Measurements from ENCODE around the gene CLIC5. TPM values are rescaled to one million over a fixed set of nuclear protein-coding genes. Genes with fewer than 3 reads are reported as not detected.

Gene CLIC5
- total RNA-seq, 1 experiment from 2014 or later: 0.05 TPM

DNA sequence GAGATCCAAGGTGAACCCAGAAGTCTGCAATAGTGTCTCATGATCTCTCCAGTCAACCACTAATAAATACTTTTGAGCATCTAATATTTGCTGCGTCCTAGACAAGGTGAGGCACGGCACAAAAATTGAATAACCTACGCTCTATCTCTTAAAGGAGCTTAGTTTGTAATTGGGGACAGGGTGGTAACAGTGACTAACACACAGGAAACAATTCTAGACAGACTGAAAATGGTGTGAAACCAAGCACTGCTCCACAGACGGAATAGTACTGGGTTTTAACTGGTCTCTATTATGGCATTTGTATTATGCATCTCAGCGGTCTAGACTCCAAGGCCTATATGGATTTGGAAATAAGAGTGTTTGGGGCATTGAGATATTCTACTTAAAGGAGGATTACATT, 120.1 kb downstream of the CLIC5 start:
- H3K36me3 ChIP-seq (ENCODE audit: control insufficient read depth, insufficient read depth, low read length): no peaks in the 10 kb centered on the region
- no peaks in the 10 kb centered on the region for H3K9me3 ChIP-seq (ENCODE audit: control insufficient read depth, insufficient read depth, low read depth, low read length)
- ATAC-seq: no peak
- intact Hi-C loops (cut with micrococcal nuclease; ENCODE audit: unreplicated experiment) (no loop called here), in situ Hi-C loops (cut with HindIII; ENCODE audit: low pct_unique_long_range_greater_than_20kb, low sequenced_read_pairs) (no loop called here)
- POLR2A ChIA-PET: no interaction called here
- TF ChIP-seq TCF7L2 (IDR thresholded peaks at IDR 0.05; ENCODE audit: low read depth, low read length): no peak
- no peak for TF ChIP-seq POLR2AphosphoS5 (IDR thresholded peaks at IDR 0.05; ENCODE audit: low read depth, low read length)
- TF ChIP-seq, protein P1, sequence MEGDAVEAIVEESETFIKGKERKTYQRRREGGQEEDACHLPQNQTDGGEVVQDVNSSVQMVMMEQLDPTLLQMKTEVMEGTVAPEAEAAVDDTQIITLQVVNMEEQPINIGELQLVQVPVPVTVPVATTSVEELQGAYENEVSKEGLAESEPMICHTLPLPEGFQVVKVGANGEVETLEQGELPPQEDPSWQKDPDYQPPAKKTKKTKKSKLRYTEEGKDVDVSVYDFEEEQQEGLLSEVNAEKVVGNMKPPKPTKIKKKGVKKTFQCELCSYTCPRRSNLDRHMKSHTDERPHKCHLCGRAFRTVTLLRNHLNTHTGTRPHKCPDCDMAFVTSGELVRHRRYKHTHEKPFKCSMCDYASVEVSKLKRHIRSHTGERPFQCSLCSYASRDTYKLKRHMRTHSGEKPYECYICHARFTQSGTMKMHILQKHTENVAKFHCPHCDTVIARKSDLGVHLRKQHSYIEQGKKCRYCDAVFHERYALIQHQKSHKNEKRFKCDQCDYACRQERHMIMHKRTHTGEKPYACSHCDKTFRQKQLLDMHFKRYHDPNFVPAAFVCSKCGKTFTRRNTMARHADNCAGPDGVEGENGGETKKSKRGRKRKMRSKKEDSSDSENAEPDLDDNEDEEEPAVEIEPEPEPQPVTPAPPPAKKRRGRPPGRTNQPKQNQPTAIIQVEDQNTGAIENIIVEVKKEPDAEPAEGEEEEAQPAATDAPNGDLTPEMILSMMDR (IDR thresholded peaks at IDR 0.05): no peak
- TF ChIP-seq, protein P2, sequence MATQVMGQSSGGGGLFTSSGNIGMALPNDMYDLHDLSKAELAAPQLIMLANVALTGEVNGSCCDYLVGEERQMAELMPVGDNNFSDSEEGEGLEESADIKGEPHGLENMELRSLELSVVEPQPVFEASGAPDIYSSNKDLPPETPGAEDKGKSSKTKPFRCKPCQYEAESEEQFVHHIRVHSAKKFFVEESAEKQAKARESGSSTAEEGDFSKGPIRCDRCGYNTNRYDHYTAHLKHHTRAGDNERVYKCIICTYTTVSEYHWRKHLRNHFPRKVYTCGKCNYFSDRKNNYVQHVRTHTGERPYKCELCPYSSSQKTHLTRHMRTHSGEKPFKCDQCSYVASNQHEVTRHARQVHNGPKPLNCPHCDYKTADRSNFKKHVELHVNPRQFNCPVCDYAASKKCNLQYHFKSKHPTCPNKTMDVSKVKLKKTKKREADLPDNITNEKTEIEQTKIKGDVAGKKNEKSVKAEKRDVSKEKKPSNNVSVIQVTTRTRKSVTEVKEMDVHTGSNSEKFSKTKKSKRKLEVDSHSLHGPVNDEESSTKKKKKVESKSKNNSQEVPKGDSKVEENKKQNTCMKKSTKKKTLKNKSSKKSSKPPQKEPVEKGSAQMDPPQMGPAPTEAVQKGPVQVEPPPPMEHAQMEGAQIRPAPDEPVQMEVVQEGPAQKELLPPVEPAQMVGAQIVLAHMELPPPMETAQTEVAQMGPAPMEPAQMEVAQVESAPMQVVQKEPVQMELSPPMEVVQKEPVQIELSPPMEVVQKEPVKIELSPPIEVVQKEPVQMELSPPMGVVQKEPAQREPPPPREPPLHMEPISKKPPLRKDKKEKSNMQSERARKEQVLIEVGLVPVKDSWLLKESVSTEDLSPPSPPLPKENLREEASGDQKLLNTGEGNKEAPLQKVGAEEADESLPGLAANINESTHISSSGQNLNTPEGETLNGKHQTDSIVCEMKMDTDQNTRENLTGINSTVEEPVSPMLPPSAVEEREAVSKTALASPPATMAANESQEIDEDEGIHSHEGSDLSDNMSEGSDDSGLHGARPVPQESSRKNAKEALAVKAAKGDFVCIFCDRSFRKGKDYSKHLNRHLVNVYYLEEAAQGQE (IDR thresholded peaks at IDR 0.05; ENCODE audit: insufficient read depth in 1 of 2, low read depth in 2 of 2, low read length in 1 of 2): no peak
- TF ChIP-seq SIN3A (IDR thresholded peaks at IDR 0.05; ENCODE audit: borderline replicate concordance, insufficient read depth, low read depth, low read length): no peak
- CTCF ChIA-PET: no interaction called here
- no TSS peak for BruUV-seq (replicated peaks)
- no peak for DNase-seq (ENCODE audit: low read depth, low spot score)
- no peak overlapping the region for H3K27ac ChIP-seq (ENCODE audit: low read length)
- no peaks in the 10 kb centered on the region; the same call in 1 of the 2 replicates for H3K27me3 ChIP-seq (ENCODE audit: control insufficient read depth, insufficient read depth, low read length)
- no peak overlapping the region for H3K4me3 ChIP-seq (ENCODE audit: low read depth in 2 of 2, low read length in 2 of 2)
- H3K4me1 ChIP-seq (ENCODE audit: control insufficient read depth, insufficient read depth, low read length): no peaks in the 10 kb centered on the region

DNA sequence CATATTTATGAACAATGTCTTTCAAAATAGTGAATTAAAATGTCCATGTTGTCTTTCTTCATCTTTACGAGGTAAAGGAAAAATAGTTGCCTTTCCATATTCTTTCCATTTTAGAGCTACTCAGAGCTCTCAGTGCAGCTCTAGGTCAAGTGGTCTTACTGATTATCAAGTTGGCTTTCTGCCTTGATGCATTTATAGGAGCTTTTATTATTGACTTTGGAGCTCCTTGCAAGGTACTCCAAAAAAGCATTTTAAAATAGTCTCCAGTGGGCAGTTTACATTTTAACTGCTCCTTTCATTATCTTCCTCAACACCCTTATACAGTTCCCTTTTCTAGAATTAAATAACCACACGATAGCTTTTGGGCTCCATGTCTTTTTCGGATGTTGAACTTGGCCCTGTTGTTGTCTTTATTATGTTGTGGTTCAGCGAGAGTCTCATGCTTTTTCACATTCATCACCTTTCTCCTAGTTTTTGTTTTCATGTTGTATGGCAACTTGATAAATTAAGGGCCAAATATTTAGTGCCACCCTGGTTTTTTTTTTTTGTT, 122.9 kb downstream of the CLIC5 start:
- no peak for ATAC-seq
- TF ChIP-seq SIN3A (IDR thresholded peaks at IDR 0.05; ENCODE audit: borderline replicate concordance, insufficient read depth, low read depth, low read length) (no peak), TCF7L2 (IDR thresholded peaks at IDR 0.05; ENCODE audit: low read depth, low read length) (no peak), POLR2AphosphoS5 (IDR thresholded peaks at IDR 0.05; ENCODE audit: low read depth, low read length) (no peak)
- TF ChIP-seq, protein P2 (IDR thresholded peaks at IDR 0.05; ENCODE audit: insufficient read depth in 1 of 2, low read depth in 2 of 2, low read length in 1 of 2): no peak
- TF ChIP-seq, protein P1 (IDR thresholded peaks at IDR 0.05): no peak
- no peak overlapping the region for H3K27ac ChIP-seq (ENCODE audit: low read length)
- no TSS peak for BruUV-seq (replicated peaks)
- no peak overlapping the region for H3K4me3 ChIP-seq (ENCODE audit: low read depth in 2 of 2, low read length in 2 of 2)
- no peaks in the 10 kb centered on the region for H3K4me1 ChIP-seq (ENCODE audit: control insufficient read depth, insufficient read depth, low read length)
- ChIA-PET CTCF (no interaction called here), POLR2A (no interaction called here)
- H3K9me3 ChIP-seq (ENCODE audit: control insufficient read depth, insufficient read depth, low read depth, low read length): no peaks in the 10 kb centered on the region
- intact Hi-C loops (cut with micrococcal nuclease; ENCODE audit: unreplicated experiment): no loop called here
- no peak for DNase-seq (ENCODE audit: low read depth, low spot score)
- H3K36me3 ChIP-seq (ENCODE audit: control insufficient read depth, insufficient read depth, low read length): no peaks in the 10 kb centered on the region
- H3K27me3 ChIP-seq (ENCODE audit: control insufficient read depth, insufficient read depth, low read length): no peaks in the 10 kb centered on the region
- in situ Hi-C loops (cut with HindIII; ENCODE audit: low pct_unique_long_range_greater_than_20kb, low sequenced_read_pairs): no loop called here

All from Panc1 (cell line).